Measurements from ENCODE around the gene STN1. TPM values are rescaled to one million over a fixed set of nuclear protein-coding genes. Genes with fewer than 3 reads are reported as not detected.

STN1 gene
- total and polyA plus RNA-seq, 10 of the 15 experiments (the other 5 are each of a cell fraction or from before 2014, with no cell fraction given), result 22.2 to 31.8 (median 28.5) TPM

DNA sequence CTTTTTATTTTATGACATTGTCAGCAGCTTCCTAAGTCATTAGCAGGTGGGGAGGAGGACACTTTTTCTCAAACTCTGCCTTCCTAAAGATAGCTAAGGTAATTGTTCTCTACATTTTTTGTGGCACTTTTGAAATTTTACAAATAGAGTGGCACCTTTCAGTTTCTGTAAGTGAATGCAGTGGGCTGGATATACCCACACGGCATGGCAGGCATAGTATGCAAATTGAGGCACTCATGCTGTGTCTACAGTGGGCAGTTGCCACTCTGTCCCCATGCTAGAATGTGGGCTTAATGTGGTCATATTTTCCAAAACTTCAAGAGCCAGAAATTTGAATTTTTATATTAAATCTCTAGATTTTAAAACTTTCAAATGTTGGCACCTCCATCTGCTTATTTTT, 49.8 kb downstream of the STN1 start (continued):
- no peak for TF ChIP-seq MEF2A (IDR thresholded peaks at IDR 0.05; ENCODE audit: insufficient read depth, low read depth, low read length)
- TF ChIP-seq, protein P1, sequence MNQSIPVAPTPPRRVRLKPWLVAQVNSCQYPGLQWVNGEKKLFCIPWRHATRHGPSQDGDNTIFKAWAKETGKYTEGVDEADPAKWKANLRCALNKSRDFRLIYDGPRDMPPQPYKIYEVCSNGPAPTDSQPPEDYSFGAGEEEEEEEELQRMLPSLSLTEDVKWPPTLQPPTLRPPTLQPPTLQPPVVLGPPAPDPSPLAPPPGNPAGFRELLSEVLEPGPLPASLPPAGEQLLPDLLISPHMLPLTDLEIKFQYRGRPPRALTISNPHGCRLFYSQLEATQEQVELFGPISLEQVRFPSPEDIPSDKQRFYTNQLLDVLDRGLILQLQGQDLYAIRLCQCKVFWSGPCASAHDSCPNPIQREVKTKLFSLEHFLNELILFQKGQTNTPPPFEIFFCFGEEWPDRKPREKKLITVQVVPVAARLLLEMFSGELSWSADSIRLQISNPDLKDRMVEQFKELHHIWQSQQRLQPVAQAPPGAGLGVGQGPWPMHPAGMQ (IDR thresholded peaks at IDR 0.05; ENCODE audit: borderline replicate concordance), result no peak
- no peak for TF ChIP-seq TCF7 (IDR thresholded peaks at IDR 0.05; ENCODE audit: borderline replicate concordance)
- TF ChIP-seq RAD51 (IDR thresholded peaks at IDR 0.05), result no peak
- TF ChIP-seq YY1 (IDR thresholded peaks at IDR 0.05; ENCODE audit: low read depth, low read length), result no peak
- TF ChIP-seq SMARCA5 (IDR thresholded peaks at IDR 0.05), result no peak
- TF ChIP-seq NR2F1 (conservative IDR thresholded peaks at IDR 0.05), result no peak
- TF ChIP-seq CHD2 (IDR thresholded peaks at IDR 0.05; ENCODE audit: borderline replicate concordance, low read depth, low read length), result no peak
- no peak for TF ChIP-seq PAX5 (IDR thresholded peaks at IDR 0.05; ENCODE audit: borderline replicate concordance, low read depth, low read length)

DNA sequence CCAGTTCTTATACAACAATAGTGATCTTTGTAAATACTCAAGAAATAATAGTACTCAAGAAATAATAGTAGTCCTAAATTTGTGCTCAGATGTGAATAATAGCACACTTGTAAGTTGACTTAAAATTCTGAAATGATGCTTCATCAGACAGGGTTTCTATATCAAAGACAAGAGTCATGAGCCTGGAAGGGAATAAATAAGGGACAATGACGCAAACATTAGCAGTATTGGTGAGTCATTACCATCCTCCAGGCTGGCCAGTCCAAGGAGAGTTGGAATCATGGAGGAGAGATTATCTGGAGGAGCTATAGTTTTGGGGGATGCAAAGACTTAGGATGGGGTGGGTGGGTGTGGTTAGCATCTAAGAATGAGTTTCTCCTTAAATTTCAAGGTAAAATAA, 56.5 kb downstream of the STN1 start:
- ATAC-seq (no peak), DNase-seq (ENCODE audit: low read depth, low spot score) (no peak), FAIRE-seq (no peak)
- POLR2A ChIA-PET, result no interaction called here
- Histone ChIP-seq H2AFZ (ENCODE audit: control insufficient read depth, low read depth, low read length) (no peak overlapping the region), H3K4me1 (ENCODE audit: control insufficient read depth, insufficient read depth, low read length) (no peaks in the 10 kb centered on the region; the same call in 1 of the 2 replicates), H3K9me3 (replicated peaks; ENCODE audit: control insufficient read depth, insufficient read depth, low read length) (peaks cover 5% of the 10 kb centered on the region), H3K27me3 (replicated peaks in 1 of 2; ENCODE audit: control insufficient read depth in 2 of 2, insufficient read depth in 2 of 2, low read length in 1 of 2) (peaks cover 0 to under 1% of the 10 kb centered on the region in 2 experiments; a peak in 2 of 4 replicates), H3K27ac (ENCODE audit: control insufficient read depth, insufficient read depth) (no peak overlapping the region), H3K4me3 (no peak overlapping the region), H3K9ac (ENCODE audit: control insufficient read depth, insufficient read depth, low read length) (no peak overlapping the region), H3K36me3 (ENCODE audit: control insufficient read depth in 2 of 2, insufficient read depth in 2 of 2, low read length in 1 of 2) (no peaks in the 10 kb centered on the region), H3K4me2 (ENCODE audit: control insufficient read depth, insufficient read depth) (no peak overlapping the region), H3K79me2 (ENCODE audit: control insufficient read depth, insufficient read depth, low read length) (no peaks in the 10 kb centered on the region), H4K20me1 (ENCODE audit: control insufficient read depth, insufficient read depth) (no peaks in the 10 kb centered on the region)
- intact Hi-C loops (cut with micrococcal nuclease; ENCODE audit: unreplicated experiment), result no loop called here
- SMC1A ChIA-PET (ENCODE audit: uncharacterized antibody, unreplicated experiment), result interaction anchor here (0.7 to 2.9 kb wide), 3 partner anchors 8 to 149 kb away, joined by 3 to 26 read pairs (median 3); no protein-coding TSS in a partner anchor
- BruUV-seq (replicated peaks), result no TSS peak
- in situ Hi-C loops (cut with MboI), result loop anchor here (5.0 kb wide), 1 partner anchor 149 kb away; no protein-coding TSS in a partner anchor
- CTCF ChIA-PET, result interaction anchor here (0.7 to 3.9 kb wide), 5 partner anchors 9 to 278 kb away, joined by 3 to 15 read pairs (median 4); no protein-coding TSS in a partner anchor
- RAD21 ChIA-PET (ENCODE audit: unreplicated experiment), result interaction anchor here (0.6 to 3.1 kb wide), 2 partner anchors 131 to 149 kb away, joined by 3 to 17 read pairs; no protein-coding TSS in a partner anchor
- 80% methylated on average over 1 of the region's 1 CpG for WGBS (ENCODE audit: insufficient coverage, insufficient replicate concordance, low lambda C conversion rate, missing lambda C conversion rate)
- TF ChIP-seq, protein P2, sequence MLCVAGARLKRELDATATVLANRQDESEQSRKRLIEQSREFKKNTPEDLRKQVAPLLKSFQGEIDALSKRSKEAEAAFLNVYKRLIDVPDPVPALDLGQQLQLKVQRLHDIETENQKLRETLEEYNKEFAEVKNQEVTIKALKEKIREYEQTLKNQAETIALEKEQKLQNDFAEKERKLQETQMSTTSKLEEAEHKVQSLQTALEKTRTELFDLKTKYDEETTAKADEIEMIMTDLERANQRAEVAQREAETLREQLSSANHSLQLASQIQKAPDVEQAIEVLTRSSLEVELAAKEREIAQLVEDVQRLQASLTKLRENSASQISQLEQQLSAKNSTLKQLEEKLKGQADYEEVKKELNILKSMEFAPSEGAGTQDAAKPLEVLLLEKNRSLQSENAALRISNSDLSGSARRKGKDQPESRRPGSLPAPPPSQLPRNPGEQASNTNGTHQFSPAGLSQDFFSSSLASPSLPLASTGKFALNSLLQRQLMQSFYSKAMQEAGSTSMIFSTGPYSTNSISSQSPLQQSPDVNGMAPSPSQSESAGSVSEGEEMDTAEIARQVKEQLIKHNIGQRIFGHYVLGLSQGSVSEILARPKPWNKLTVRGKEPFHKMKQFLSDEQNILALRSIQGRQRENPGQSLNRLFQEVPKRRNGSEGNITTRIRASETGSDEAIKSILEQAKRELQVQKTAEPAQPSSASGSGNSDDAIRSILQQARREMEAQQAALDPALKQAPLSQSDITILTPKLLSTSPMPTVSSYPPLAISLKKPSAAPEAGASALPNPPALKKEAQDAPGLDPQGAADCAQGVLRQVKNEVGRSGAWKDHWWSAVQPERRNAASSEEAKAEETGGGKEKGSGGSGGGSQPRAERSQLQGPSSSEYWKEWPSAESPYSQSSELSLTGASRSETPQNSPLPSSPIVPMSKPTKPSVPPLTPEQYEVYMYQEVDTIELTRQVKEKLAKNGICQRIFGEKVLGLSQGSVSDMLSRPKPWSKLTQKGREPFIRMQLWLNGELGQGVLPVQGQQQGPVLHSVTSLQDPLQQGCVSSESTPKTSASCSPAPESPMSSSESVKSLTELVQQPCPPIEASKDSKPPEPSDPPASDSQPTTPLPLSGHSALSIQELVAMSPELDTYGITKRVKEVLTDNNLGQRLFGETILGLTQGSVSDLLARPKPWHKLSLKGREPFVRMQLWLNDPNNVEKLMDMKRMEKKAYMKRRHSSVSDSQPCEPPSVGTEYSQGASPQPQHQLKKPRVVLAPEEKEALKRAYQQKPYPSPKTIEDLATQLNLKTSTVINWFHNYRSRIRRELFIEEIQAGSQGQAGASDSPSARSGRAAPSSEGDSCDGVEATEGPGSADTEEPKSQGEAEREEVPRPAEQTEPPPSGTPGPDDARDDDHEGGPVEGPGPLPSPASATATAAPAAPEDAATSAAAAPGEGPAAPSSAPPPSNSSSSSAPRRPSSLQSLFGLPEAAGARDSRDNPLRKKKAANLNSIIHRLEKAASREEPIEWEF (IDR thresholded peaks at IDR 0.05; ENCODE audit: insufficient replicate concordance, low read depth, low read length), result no peak
- no peak for TF ChIP-seq ZNF217 (IDR thresholded peaks at IDR 0.05)
- no peak for TF ChIP-seq RAD21 (IDR thresholded peaks at IDR 0.05; ENCODE audit: insufficient read depth, low read depth, low read length)
- TF ChIP-seq RUNX3 (IDR thresholded peaks at IDR 0.05; ENCODE audit: low read length), result no peak
- TF ChIP-seq, protein P3, sequence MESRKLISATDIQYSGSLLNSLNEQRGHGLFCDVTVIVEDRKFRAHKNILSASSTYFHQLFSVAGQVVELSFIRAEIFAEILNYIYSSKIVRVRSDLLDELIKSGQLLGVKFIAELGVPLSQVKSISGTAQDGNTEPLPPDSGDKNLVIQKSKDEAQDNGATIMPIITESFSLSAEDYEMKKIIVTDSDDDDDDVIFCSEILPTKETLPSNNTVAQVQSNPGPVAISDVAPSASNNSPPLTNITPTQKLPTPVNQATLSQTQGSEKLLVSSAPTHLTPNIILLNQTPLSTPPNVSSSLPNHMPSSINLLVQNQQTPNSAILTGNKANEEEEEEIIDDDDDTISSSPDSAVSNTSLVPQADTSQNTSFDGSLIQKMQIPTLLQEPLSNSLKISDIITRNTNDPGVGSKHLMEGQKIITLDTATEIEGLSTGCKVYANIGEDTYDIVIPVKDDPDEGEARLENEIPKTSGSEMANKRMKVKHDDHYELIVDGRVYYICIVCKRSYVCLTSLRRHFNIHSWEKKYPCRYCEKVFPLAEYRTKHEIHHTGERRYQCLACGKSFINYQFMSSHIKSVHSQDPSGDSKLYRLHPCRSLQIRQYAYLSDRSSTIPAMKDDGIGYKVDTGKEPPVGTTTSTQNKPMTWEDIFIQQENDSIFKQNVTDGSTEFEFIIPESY (IDR thresholded peaks at IDR 0.05), result no peak
- TF ChIP-seq TAF1 (IDR thresholded peaks at IDR 0.05; ENCODE audit: borderline replicate concordance, low read depth, low read length), result no peak
- TF ChIP-seq GABPA (IDR thresholded peaks at IDR 0.05; ENCODE audit: low read depth), result no peak

All from GM12878 (cell line).